ENCODE data around the gene GABBR2. TPM values are rescaled to one million over a fixed set of nuclear protein-coding genes. Genes with fewer than 3 reads are reported as not detected.

GABBR2 gene
- total and polyA plus RNA-seq, 2 experiments from 2014 or later = 0.89 to 1.3 TPM

DNA sequence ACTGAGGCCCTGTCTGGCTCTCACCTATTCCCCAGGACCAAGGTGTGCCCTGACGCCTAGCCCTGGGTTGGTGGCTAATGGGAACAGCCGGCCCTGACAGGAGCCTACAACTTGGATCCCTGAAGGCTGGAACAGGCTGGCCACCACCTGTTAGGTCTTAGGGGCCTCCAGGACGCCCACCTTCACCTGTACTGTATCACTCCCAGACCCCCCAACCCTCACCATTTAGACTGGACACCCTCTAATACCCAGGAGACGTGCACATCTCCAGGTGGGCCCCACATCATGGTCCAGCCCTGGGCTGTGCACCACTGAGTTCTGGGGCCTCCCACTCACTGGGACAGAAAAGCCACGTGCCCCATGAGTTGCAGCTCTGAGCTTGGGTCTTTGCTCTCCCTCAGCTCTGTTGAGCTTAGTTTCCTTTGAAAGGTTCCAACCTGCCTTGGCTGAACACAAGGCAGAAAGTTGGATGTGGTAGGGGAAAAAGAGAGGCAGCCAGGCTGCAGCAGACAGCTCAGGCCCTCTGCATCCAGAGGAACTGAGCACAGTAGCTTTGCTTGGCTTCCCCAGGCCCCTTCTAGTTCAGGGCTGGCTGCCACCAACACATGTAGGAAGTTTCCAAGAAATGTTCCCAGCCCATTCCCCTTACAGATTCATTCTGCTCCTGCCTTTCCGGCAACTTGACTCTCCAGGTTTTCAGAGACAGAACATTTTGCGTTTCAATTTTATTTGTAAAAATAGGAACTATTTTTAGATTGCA lies 336.5 kb downstream of the GABBR2 start (continued):
- TF ChIP-seq, protein P1, sequence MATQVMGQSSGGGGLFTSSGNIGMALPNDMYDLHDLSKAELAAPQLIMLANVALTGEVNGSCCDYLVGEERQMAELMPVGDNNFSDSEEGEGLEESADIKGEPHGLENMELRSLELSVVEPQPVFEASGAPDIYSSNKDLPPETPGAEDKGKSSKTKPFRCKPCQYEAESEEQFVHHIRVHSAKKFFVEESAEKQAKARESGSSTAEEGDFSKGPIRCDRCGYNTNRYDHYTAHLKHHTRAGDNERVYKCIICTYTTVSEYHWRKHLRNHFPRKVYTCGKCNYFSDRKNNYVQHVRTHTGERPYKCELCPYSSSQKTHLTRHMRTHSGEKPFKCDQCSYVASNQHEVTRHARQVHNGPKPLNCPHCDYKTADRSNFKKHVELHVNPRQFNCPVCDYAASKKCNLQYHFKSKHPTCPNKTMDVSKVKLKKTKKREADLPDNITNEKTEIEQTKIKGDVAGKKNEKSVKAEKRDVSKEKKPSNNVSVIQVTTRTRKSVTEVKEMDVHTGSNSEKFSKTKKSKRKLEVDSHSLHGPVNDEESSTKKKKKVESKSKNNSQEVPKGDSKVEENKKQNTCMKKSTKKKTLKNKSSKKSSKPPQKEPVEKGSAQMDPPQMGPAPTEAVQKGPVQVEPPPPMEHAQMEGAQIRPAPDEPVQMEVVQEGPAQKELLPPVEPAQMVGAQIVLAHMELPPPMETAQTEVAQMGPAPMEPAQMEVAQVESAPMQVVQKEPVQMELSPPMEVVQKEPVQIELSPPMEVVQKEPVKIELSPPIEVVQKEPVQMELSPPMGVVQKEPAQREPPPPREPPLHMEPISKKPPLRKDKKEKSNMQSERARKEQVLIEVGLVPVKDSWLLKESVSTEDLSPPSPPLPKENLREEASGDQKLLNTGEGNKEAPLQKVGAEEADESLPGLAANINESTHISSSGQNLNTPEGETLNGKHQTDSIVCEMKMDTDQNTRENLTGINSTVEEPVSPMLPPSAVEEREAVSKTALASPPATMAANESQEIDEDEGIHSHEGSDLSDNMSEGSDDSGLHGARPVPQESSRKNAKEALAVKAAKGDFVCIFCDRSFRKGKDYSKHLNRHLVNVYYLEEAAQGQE (IDR thresholded peaks at IDR 0.05; ENCODE audit: unreplicated experiment) = no peak
- no peak for TF ChIP-seq NANOG (IDR thresholded peaks at IDR 0.05; ENCODE audit: borderline replicate concordance)

DNA sequence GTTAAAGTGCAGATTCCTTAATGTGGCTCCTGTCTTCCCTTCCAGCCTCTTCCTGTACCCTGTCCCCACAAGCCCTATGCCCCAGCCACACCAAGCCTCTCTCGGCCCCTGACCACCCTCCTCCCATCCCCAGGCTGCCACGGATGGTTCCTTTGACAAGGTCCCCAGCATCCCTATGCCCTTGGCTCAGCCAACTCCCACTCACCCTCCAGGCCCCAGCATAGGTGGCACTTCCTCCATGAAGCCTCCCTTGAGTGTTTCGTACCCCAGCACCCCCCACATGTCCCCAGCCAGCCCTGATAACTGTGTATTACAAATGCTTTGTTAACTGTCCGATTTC lies 337.8 kb downstream of the GABBR2 start:
- Mint-ChIP-seq H3K27me3 (ENCODE audit: insufficient read depth, low read depth, poor library complexity) (peaks cover 2% of the 10 kb centered on the region), H3K4me1 (peaks cover 8% of the 10 kb centered on the region), H3K4me3 (no peak overlapping the region), H3K36me3 (ENCODE audit: low read depth) (no peaks in the 10 kb centered on the region; the same call in 2 of the 3 replicates), H3K27ac (no peak overlapping the region), H3K9me3 (peaks cover 11% of the 10 kb centered on the region)
- no peaks in the 10 kb centered on the region for H3K36me3 ChIP-seq (ENCODE audit: insufficient read depth)
- no peaks in the 10 kb centered on the region for H3K27me3 ChIP-seq (ENCODE audit: insufficient read depth)
- no peak overlapping the region for H3K4me2 ChIP-seq
- no peaks in the 10 kb centered on the region for H3K79me2 ChIP-seq (replicated peaks; ENCODE audit: insufficient read depth)
- no peak overlapping the region for H3K4me3 ChIP-seq
- ATAC-seq (no peak), DNase-seq (ENCODE audit: low spot score) (no peak)
- no peaks in the 10 kb centered on the region for H4K20me1 ChIP-seq (replicated peaks; ENCODE audit: insufficient read depth)
- H3F3A ChIP-seq (replicated peaks; ENCODE audit: low read depth) = no peaks in the 10 kb centered on the region
- no peaks in the 10 kb centered on the region for H3K4me1 ChIP-seq (ENCODE audit: insufficient read depth)
- no peak overlapping the region for H2AFZ ChIP-seq
- no peak overlapping the region for H3K27ac ChIP-seq (ENCODE audit: low read depth)
- no peaks in the 10 kb centered on the region for H3K9me2 ChIP-seq (ENCODE audit: insufficient read depth)
- TF ChIP-seq, protein P1 (IDR thresholded peaks at IDR 0.05; ENCODE audit: unreplicated experiment) = no peak
- TF ChIP-seq ZNF114 (CRISPR knock-in tag; IDR thresholded peaks at IDR 0.05) (no peak), CREB1 (CRISPR knock-in tag; IDR thresholded peaks at IDR 0.05; ENCODE audit: low read depth) (no peak), ZNF331 (CRISPR knock-in tag; IDR thresholded peaks at IDR 0.05; ENCODE audit: low read depth) (no peak), EZH2 (IDR thresholded peaks at IDR 0.05; ENCODE audit: low read depth, unreplicated experiment) (no peak), JUNB (IDR thresholded peaks at IDR 0.05; ENCODE audit: unreplicated experiment) (no peak), STAT1 (IDR thresholded peaks at IDR 0.05; ENCODE audit: unreplicated experiment) (no peak), NANOG (IDR thresholded peaks at IDR 0.05; ENCODE audit: borderline replicate concordance) (no peak), EZH2phosphoT487 (IDR thresholded peaks at IDR 0.05; ENCODE audit: unreplicated experiment) (no peak), POLR2AphosphoS5 (IDR thresholded peaks at IDR 0.05; ENCODE audit: low read depth) (no peak)
- TF ChIP-seq, protein P2, sequence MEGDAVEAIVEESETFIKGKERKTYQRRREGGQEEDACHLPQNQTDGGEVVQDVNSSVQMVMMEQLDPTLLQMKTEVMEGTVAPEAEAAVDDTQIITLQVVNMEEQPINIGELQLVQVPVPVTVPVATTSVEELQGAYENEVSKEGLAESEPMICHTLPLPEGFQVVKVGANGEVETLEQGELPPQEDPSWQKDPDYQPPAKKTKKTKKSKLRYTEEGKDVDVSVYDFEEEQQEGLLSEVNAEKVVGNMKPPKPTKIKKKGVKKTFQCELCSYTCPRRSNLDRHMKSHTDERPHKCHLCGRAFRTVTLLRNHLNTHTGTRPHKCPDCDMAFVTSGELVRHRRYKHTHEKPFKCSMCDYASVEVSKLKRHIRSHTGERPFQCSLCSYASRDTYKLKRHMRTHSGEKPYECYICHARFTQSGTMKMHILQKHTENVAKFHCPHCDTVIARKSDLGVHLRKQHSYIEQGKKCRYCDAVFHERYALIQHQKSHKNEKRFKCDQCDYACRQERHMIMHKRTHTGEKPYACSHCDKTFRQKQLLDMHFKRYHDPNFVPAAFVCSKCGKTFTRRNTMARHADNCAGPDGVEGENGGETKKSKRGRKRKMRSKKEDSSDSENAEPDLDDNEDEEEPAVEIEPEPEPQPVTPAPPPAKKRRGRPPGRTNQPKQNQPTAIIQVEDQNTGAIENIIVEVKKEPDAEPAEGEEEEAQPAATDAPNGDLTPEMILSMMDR (conservative IDR thresholded peaks at IDR 0.05; ENCODE audit: low read depth in 2 of 2) = no peak

Data from GM23338 (cell line).